ENCODE results near the gene ATP2B3. TPM values are rescaled to one million over a fixed set of nuclear protein-coding genes. Genes with fewer than 3 reads are reported as not detected.
A peak's percentile ranks its signal among the peaks of the same experiment; 100 is the strongest.

The ATP2B3 gene
- total and polyA plus RNA-seq, 2 experiments from 2014 or later = 0.21 to 0.42 TPM

- Histone ChIP-seq H3K4me1 (ENCODE audit: low read depth) (no peaks in the 10 kb centered on the region), H3K27ac (no peak overlapping the region), H3K4me3 (no peak overlapping the region), H3K9me3 (ENCODE audit: low read depth) (no peaks in the 10 kb centered on the region), H3K36me3 (no peaks in the 10 kb centered on the region), H3K27me3 (no peaks in the 10 kb centered on the region)
- no peak for TF ChIP-seq CTCF (IDR thresholded peaks at IDR 0.05; ENCODE audit: low read depth, low read length)
- no peak for DNase-seq (ENCODE audit: low read depth in 1 of 2, low spot score in 1 of 2)
Measured at GRCh38 chrX:153473126-153473525, 44.3 kb upstream of the ATP2B3 start.

GRCh38 chrX:153474266-153474665 is 43.2 kb upstream of the ATP2B3 start:
- Histone ChIP-seq H3K4me1 (ENCODE audit: low read depth) (no peaks in the 10 kb centered on the region), H3K36me3 (no peaks in the 10 kb centered on the region), H3K27ac (no peak overlapping the region), H3K27me3 (no peaks in the 10 kb centered on the region), H3K4me3 (no peak overlapping the region), H3K9me3 (ENCODE audit: low read depth) (no peaks in the 10 kb centered on the region)
- no peak for TF ChIP-seq CTCF (IDR thresholded peaks at IDR 0.05; ENCODE audit: low read depth, low read length)
- DNase-seq (ENCODE audit: low read depth in 1 of 2, low spot score in 1 of 2) = no peak

- H3K4me1 ChIP-seq (ENCODE audit: low read depth) = no peaks in the 10 kb centered on the region
- H3K4me3 ChIP-seq = no peak overlapping the region
- H3K27me3 ChIP-seq = no peaks in the 10 kb centered on the region
- no peak overlapping the region for H3K27ac ChIP-seq
- H3K9me3 ChIP-seq (ENCODE audit: low read depth) = no peaks in the 10 kb centered on the region
- DNase-seq (ENCODE audit: low read depth in 1 of 2, low spot score in 1 of 2) = peak in 1 of 2 donors; percentile 74
- no peak for TF ChIP-seq CTCF (IDR thresholded peaks at IDR 0.05; ENCODE audit: low read depth, low read length)
- H3K36me3 ChIP-seq = no peaks in the 10 kb centered on the region
Measured at GRCh38 chrX:153474718-153475117, 42.7 kb upstream of the ATP2B3 start.

GRCh38 chrX:153475271-153475670 is 42.2 kb upstream of the ATP2B3 start:
- no peaks in the 10 kb centered on the region for H3K4me1 ChIP-seq (ENCODE audit: low read depth)
- no peak for DNase-seq (ENCODE audit: low read depth in 1 of 2, low spot score in 1 of 2)
- H3K27ac ChIP-seq = no peak overlapping the region
- H3K36me3 ChIP-seq = no peaks in the 10 kb centered on the region
- H3K4me3 ChIP-seq = no peak overlapping the region
- no peaks in the 10 kb centered on the region for H3K9me3 ChIP-seq (ENCODE audit: low read depth)
- H3K27me3 ChIP-seq = no peaks in the 10 kb centered on the region
- no peak for TF ChIP-seq CTCF (IDR thresholded peaks at IDR 0.05; ENCODE audit: low read depth, low read length)

GRCh38 chrX:153475751-153476281 is 41.6 kb upstream of the ATP2B3 start:
- no peak overlapping the region for H3K27ac ChIP-seq
- no peak overlapping the region for H3K4me3 ChIP-seq
- no peak for DNase-seq (ENCODE audit: low read depth in 1 of 2, low spot score in 1 of 2)
- H3K36me3 ChIP-seq = no peaks in the 10 kb centered on the region
- H3K9me3 ChIP-seq (ENCODE audit: low read depth) = no peaks in the 10 kb centered on the region
- no peak for TF ChIP-seq CTCF (IDR thresholded peaks at IDR 0.05; ENCODE audit: low read depth, low read length)
- no peaks in the 10 kb centered on the region for H3K27me3 ChIP-seq
- H3K4me1 ChIP-seq (ENCODE audit: low read depth) = no peaks in the 10 kb centered on the region
